CD4-positive, alpha-beta T cell (primary cell): ENCODE results near the gene GNGT1. TPM values are rescaled to one million over a fixed set of nuclear protein-coding genes. Genes with fewer than 3 reads are reported as not detected.

Experiments used
- ATAC-seq: fragments of 200-7000 bp; cut with Tn5 transposase; one replicate; pipeline ENCODE4 v1.10.0; 2022; ENCODE audit warnings: mild to moderate bottlenecking; ENCODE audit not compliant: poor library complexity
- CTCF ChIA-PET: fragments of 350-600 bp; sonication (Branson Sonifier 250); formaldehyde crosslinking; loops from one replicate; lab custom pipeline; 2021; ENCODE audit warnings: antibody characterized with exemption, inconsistent platforms; lab: Charles Lee
- POLR2A ChIA-PET: fragments of 350-600 bp; sonication (Branson Sonifier 250); formaldehyde crosslinking; loops from one replicate; lab custom pipeline; 2021; ENCODE audit warnings: antibody characterized with exemption, inconsistent platforms; lab: Charles Lee
- DNase-seq, 14 experiments: peaks; one replicate each; pipeline ENCODE4 v3.0.0-alpha.2; 2013 to 2020; ENCODE audit warnings: mixed read lengths in 2 of 14
- H3K27ac ChIP-seq, 2 donors: one replicate each; pipeline versions ENCODE4 v1.5.1 to v1.7.0; 2013; ENCODE audit warnings: low read length in 2 of 2, low read depth in 1 of 2, mild to moderate bottlenecking in 1 of 2
- H3K27me3 ChIP-seq, 2 experiments: 1 replicate in 1 of 2; 2 replicates in 1 of 2; pipeline versions ENCODE4 v1.6.1 to v1.7.0; 2013; ENCODE audit warnings: low read length in 2 of 2, control low read depth in 1 of 2, mild to moderate bottlenecking in 1 of 2, moderate library complexity in 1 of 2; ENCODE audit not compliant: insufficient read depth in 2 of 2, control insufficient read depth in 1 of 2
- H3K36me3 ChIP-seq: one replicate; pipeline ENCODE4 v1.6.1; 2013; ENCODE audit warnings: low read length, control low read depth; ENCODE audit not compliant: insufficient read depth
- H3K4me1 ChIP-seq: one replicate; pipeline ENCODE4 v1.6.1; 2013; ENCODE audit warnings: low read length, control low read depth; ENCODE audit not compliant: insufficient read depth
- H3K4me3 ChIP-seq: one replicate; pipeline ENCODE4 v1.5.1; 2013; ENCODE audit warnings: mild to moderate bottlenecking, low read length, moderate library complexity
- H3K9me3 ChIP-seq, 2 experiments: 1 replicate in 1 of 2; 2 replicates in 1 of 2; pipeline versions ENCODE4 v1.6.1 to v1.7.0; 2013; ENCODE audit warnings: low read length in 2 of 2, mild to moderate bottlenecking in 2 of 2, control low read depth in 1 of 2, moderate library complexity in 1 of 2; ENCODE audit not compliant: control insufficient read depth in 1 of 2, insufficient read depth in 1 of 2
- H3K27ac Mint-ChIP-seq: one replicate; pipeline ENCODE4 v1.8.0; 2020; ENCODE audit warnings: mixed read lengths
- H3K27me3 Mint-ChIP-seq: one replicate; pipeline ENCODE4 v1.8.0; 2021; ENCODE audit warnings: mixed read lengths
- H3K36me3 Mint-ChIP-seq: one replicate; pipeline ENCODE4 v1.8.0; 2021; ENCODE audit warnings: low read depth, mixed read lengths
- H3K4me1 Mint-ChIP-seq: one replicate; pipeline ENCODE4 v1.8.0; 2021; ENCODE audit warnings: low read depth, mixed read lengths
- H3K4me3 Mint-ChIP-seq: one replicate; pipeline ENCODE4 v1.8.0; 2020; ENCODE audit warnings: mild to moderate bottlenecking, mixed read lengths
- H3K9me3 Mint-ChIP-seq: one replicate; pipeline ENCODE4 v1.8.0; 2020; ENCODE audit warnings: mixed read lengths
- intact Hi-C, 2 experiments: fragments of 100-400 bp; cut with DNase I in 1 of 2; cut with micrococcal nuclease in 1 of 2; formaldehyde crosslinking; loops; one replicate each; pipeline versions ENCODE4 v1.15.1 to v1.9.0; 2023 to 2025; cut with DNase I, micrococcal nuclease
- total RNA-seq, 174 experiments: library from RNA in 2 of 174; stranded (reverse) in 2 of 174; gene quantifications; one replicate each; pipeline ENCODE4 v1.2.3 and lab custom pipeline; 2021 to 2026
- TF ChIP-seq, protein P1 (sequence below): fragments of 200-600 bp; IDR thresholded peaks from one replicate; pipeline ENCODE4 v1.8.0; 2022; ENCODE audit warnings: antibody characterized with exemption, mild to moderate bottlenecking

Gene GNGT1
- total RNA-seq, 2 experiments from 2014 or later = not detected

DNA sequence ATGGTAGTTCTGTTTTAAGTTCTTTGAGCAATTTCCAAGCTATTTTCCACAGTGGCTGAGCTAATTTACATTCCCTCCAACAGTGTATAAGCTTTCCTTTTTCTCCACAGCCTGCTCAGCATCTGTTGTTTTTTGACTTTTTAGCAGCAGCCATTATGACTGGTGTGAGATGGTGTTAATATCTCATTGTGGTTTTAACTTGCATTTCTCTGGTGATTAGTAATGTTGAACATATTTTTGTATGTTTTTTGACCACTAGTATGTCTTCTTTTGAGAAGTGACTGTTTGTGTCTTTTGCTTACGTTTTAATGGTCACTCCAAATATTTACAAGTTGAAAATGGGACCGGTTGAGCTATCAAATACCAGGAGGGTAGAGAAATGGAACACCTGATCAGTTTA lies 35.6 kb downstream of the GNGT1 start:
- no peak overlapping the region for H3K27ac Mint-ChIP-seq
- no peaks in the 10 kb centered on the region for H3K9me3 Mint-ChIP-seq

GRCh38 chr7:93943816-93944540 lies 37.6 kb downstream of the GNGT1 start:
- Mint-ChIP-seq H3K36me3 (no peaks in the 10 kb centered on the region), H3K9me3 (no peaks in the 10 kb centered on the region), H3K4me1 (no peaks in the 10 kb centered on the region), H3K27me3 (no peaks in the 10 kb centered on the region), H3K27ac (no peak overlapping the region), H3K4me3 (no peak overlapping the region)
- POLR2A ChIA-PET = interaction anchor here (1.3 kb wide), 1 partner anchor 11 kb away, joined by 6 read pairs; no protein-coding TSS in a partner anchor
- TF ChIP-seq, protein P1, sequence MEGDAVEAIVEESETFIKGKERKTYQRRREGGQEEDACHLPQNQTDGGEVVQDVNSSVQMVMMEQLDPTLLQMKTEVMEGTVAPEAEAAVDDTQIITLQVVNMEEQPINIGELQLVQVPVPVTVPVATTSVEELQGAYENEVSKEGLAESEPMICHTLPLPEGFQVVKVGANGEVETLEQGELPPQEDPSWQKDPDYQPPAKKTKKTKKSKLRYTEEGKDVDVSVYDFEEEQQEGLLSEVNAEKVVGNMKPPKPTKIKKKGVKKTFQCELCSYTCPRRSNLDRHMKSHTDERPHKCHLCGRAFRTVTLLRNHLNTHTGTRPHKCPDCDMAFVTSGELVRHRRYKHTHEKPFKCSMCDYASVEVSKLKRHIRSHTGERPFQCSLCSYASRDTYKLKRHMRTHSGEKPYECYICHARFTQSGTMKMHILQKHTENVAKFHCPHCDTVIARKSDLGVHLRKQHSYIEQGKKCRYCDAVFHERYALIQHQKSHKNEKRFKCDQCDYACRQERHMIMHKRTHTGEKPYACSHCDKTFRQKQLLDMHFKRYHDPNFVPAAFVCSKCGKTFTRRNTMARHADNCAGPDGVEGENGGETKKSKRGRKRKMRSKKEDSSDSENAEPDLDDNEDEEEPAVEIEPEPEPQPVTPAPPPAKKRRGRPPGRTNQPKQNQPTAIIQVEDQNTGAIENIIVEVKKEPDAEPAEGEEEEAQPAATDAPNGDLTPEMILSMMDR = no peak
- no peak overlapping the region for H3K4me3 ChIP-seq
- no peak for DNase-seq
- peaks cover 4 to 8% of the 10 kb centered on the region in 2 experiments for H3K27me3 ChIP-seq
- no peaks in the 10 kb centered on the region for H3K9me3 ChIP-seq
- intact Hi-C loops = no loop called here
- CTCF ChIA-PET = no interaction called here
- H3K4me1 ChIP-seq = no peaks in the 10 kb centered on the region
- ATAC-seq = no peak
- H3K36me3 ChIP-seq = no peaks in the 10 kb centered on the region
- H3K27ac ChIP-seq = no peak overlapping the region

More for the DNA sequence above, 35.6 kb downstream of the GNGT1 start:
- no peaks in the 10 kb centered on the region for H3K4me1 ChIP-seq
- ATAC-seq (no peak), DNase-seq (no peak)
- Mint-ChIP-seq H3K27me3 (no peaks in the 10 kb centered on the region), H3K4me3 (no peak overlapping the region), H3K4me1 (no peaks in the 10 kb centered on the region), H3K36me3 (no peaks in the 10 kb centered on the region)
- H3K9me3 ChIP-seq = no peaks in the 10 kb centered on the region
- CTCF ChIA-PET = no interaction called here
- H3K27me3 ChIP-seq = no peaks in the 10 kb centered on the region
- POLR2A ChIA-PET = no interaction called here
- no peak overlapping the region for H3K27ac ChIP-seq
- TF ChIP-seq, protein P1 = no peak
- intact Hi-C loops = no loop called here
- H3K4me3 ChIP-seq = no peak overlapping the region
- no peaks in the 10 kb centered on the region for H3K36me3 ChIP-seq

- H3K27me3 Mint-ChIP-seq = no peaks in the 10 kb centered on the region
- DNase-seq = no peak
- TF ChIP-seq, protein P1 = no peak
- H3K4me1 Mint-ChIP-seq = no peaks in the 10 kb centered on the region
- intact Hi-C loops = no loop called here
- Histone ChIP-seq H3K4me3 (no peak overlapping the region), H3K9me3 (no peaks in the 10 kb centered on the region), H3K27me3 (peaks cover 4 to 8% of the 10 kb centered on the region in 2 experiments), H3K27ac (no peak overlapping the region), H3K36me3 (no peaks in the 10 kb centered on the region), H3K4me1 (no peaks in the 10 kb centered on the region)
- ATAC-seq = no peak
- ChIA-PET POLR2A (interaction anchor here (1.3 kb wide), 1 partner anchor 10 kb away, joined by 6 read pairs; no protein-coding TSS in a partner anchor), CTCF (no interaction called here)
- H3K36me3 Mint-ChIP-seq = no peaks in the 10 kb centered on the region
- H3K4me3 Mint-ChIP-seq = no peak overlapping the region
- no peaks in the 10 kb centered on the region for H3K9me3 Mint-ChIP-seq
- H3K27ac Mint-ChIP-seq = no peak overlapping the region
Observed at GRCh38 chr7:93944673-93945072, 38.3 kb downstream of the GNGT1 start.
